GM08714 (cell line): ENCODE results near the gene NOP10.
A peak's percentile ranks its signal among the peaks of the same experiment; 100 is the strongest.
"Not testable (repeated sequence)": the region's sequence is repeated elsewhere in the genome, so short reads cannot be mapped to it uniquely, and the experiment has no call there.

ENCODE experiments used
- H3K4me3 ChIP-seq: fragments of 200-500 bp; sonication (Bioruptor generic); 2 replicates; pipeline ENCODE4 v1.5.1; 2014; ENCODE audit warnings: mild to moderate bottlenecking, low read length, inconsistent platforms
- ZNF274 ChIP-seq: IDR thresholded peaks from 2 replicates; pipeline ENCODE4 v1.6.1; 2012; ENCODE audit warnings: mild to moderate bottlenecking, low read depth, low read length

The NOP10 gene

GRCh38 chr15:34365091-34365825 lies 22.3 kb upstream of the NOP10 start:
- peak overlapping the region; percentile 82; the same call in 1 of the 2 replicates for H3K4me3 ChIP-seq
- no peak for TF ChIP-seq ZNF274

- no peak overlapping the region for H3K4me3 ChIP-seq
- no peak for TF ChIP-seq ZNF274
Measured at GRCh38 chr15:34364041-34364440, 21.1 kb upstream of the NOP10 start.

DNA sequence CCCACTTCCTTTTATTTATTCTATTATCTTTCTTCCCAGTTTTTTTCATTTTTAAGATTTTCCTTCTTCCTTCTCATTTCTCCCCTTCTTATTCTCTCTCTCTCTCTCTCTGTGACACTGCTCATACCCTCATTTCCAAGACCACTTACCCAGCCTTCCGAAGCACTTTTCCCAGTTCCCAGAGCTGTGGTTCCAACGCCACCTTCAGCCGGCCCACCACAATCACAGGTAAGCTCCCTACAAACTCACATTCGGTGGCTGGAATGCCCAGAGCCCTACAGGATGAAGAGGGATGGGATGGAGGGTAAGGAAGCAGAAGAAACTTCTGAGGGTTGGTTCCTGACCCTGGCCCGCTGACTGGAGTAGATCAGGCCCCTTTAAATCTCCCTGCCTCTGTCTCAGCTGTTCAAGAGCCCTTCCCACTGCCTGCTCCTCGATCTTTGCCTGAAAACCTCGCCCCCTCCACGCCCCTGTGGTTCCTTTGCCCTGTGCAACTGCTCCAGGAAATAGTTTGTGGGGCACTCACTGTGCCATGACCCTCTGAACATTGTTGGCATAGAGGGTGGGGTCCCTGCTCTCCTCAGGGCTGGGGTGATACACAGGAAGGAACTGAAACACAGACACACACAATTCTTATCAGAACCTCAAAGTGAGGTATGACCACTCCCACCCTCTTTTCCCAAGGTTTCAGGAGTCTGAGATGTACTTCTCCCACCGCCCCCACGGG lies 19.3 kb upstream of the NOP10 start:
- H3K4me3 ChIP-seq = no peak overlapping the region
- TF ChIP-seq ZNF274 = no peak

DNA sequence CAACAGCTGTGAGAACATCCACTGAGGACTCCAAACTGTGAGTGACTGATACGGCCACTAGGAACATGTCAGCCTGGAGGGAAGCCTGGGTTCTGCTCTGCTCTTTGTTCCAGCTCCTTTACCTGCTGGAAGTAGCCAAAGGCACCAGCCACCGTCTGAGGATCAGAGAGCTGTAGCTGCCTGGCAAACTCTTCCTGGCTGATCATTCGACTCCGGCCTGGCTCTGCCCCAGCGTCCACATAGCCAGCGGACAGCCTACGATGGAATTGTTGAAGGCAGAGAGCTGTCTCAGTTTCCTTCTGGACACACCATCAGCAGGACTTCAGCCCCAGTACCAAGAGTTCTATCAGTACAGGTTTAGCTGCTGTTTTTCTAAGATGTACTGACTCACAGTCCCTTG lies 18.3 kb upstream of the NOP10 start:
- TF ChIP-seq ZNF274 = no peak
- H3K4me3 ChIP-seq = no peak overlapping the region

GRCh38 chr15:34360298-34360697 lies 17.4 kb upstream of the NOP10 start:
- TF ChIP-seq ZNF274 = no peak
- no peak overlapping the region for H3K4me3 ChIP-seq

GRCh38 chr15:34359416-34359815 lies 16.5 kb upstream of the NOP10 start:
- no peak overlapping the region for H3K4me3 ChIP-seq
- no peak for TF ChIP-seq ZNF274

- no peak for TF ChIP-seq ZNF274
- H3K4me3 ChIP-seq = no peak overlapping the region
Measured at GRCh38 chr15:34358948-34359347, 16.0 kb upstream of the NOP10 start.

DNA sequence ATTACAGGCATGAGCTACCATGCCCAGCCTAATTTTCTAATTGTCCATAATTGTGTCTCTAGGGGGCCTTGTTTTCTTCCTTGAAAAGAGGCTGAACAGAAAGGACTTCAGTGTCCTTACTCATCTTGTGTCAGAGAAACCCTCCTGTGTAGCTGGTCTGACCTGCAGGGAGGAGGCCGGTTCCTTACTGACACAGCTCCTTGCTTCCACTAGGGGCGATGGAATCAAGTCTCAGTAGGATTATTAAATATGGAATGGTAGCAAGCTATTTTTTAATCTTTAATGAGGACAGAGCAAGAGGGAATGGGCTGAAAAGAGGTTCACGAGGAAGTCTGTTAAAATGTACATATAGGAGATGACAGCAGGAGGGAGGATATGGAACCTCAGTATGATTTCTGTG lies 15.4 kb upstream of the NOP10 start:
- no peak for TF ChIP-seq ZNF274

DNA sequence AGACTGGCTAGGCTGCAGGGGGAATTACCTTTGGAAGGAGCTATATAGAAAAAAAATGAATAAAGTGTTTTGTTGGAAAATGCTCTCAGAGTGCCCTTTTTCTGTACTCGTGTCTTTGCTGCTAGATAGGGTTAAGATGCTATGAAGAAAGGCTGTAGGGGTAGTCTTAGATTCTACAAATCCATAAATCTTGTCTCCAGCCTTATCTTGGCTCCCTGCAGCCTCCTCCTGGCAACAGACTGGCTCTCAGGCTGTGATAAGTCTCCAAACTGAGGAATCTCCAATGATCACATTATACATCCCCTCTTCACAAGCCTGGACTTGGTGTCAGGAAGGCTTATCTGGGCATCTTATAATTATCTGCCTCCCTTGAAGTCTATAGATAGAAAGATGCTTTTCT lies 14.7 kb upstream of the NOP10 start:
- no peak overlapping the region for H3K4me3 ChIP-seq
- TF ChIP-seq ZNF274 = no peak

More for the DNA sequence above, 15.4 kb upstream of the NOP10 start:
- no peak overlapping the region for H3K4me3 ChIP-seq

DNA sequence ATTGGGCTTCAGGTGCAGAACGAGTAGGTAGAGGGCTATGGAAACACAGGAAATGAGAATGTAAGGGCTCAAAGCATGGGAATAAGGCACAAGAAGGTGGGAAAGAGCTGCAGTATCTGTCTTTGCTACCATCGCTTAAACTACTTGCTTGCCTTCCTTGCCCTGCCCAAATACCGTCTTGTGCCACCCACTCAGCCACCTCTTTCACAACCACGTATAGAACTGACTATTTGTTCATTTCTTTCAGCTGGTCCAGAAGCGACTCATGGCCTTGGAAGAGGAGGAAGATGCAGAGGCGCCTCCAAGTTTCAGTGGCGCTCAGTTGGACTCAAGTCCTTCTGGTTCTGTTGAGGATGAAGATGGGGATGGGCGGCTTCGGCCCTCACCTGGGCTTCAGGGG lies 12.3 kb upstream of the NOP10 start:
- TF ChIP-seq ZNF274 = no peak
- H3K4me3 ChIP-seq = no peak overlapping the region

GRCh38 chr15:34354286-34354685 lies 11.3 kb upstream of the NOP10 start:
- TF ChIP-seq ZNF274 = no peak
- H3K4me3 ChIP-seq = no peak overlapping the region

- TF ChIP-seq ZNF274 = no peak
Measured at GRCh38 chr15:34353627-34354026, 10.7 kb upstream of the NOP10 start.

DNA sequence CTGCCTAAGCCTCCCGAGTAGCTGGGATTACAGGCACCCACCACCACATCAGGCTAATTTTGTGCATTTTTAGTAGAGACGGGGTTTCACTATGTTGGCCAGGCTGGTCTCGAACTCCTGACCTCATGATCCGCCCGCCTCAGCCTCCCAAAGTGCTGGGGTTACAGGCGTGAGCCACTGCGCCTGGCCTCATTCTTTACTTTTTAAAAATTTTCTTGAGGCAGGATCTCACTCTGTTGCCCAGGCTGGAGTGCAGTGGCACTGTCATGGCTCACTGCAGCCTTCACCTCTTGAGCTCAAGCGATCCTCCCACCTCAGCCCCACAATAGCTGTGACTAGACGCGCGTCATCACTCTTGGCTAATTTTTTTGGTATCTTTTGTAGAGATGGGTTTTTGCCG lies 10.1 kb upstream of the NOP10 start:
- not testable (repeated sequence) for H3K4me3 ChIP-seq

More at GRCh38 chr15:34353627-34354026, 10.7 kb upstream of the NOP10 start:
- H3K4me3 ChIP-seq = no peak overlapping the region

GRCh38 chr15:34349769-34350168 lies 6.8 kb upstream of the NOP10 start:
- no peak for TF ChIP-seq ZNF274

GRCh38 chr15:34348735-34349300 lies 5.9 kb upstream of the NOP10 start:
- TF ChIP-seq ZNF274 = no peak
- H3K4me3 ChIP-seq = no peak overlapping the region

More at GRCh38 chr15:34349769-34350168, 6.8 kb upstream of the NOP10 start:
- H3K4me3 ChIP-seq = no peak overlapping the region
